ENCODE results near the gene TRPM4.
A peak's percentile ranks its signal among the peaks of the same experiment; 100 is the strongest.
"Not testable (repeated sequence)": the region's sequence is repeated elsewhere in the genome, so short reads cannot be mapped to it uniquely, and the experiment has no call there.

TRPM4 gene

GRCh38 chr19:49120325-49120683, 37.3 kb upstream of the TRPM4 start:
- no peak for TF ChIP-seq CTCF (conservative IDR thresholded peaks at IDR 0.05; ENCODE audit: control insufficient read depth, insufficient read depth, low read depth, low read length)
- DNase-seq (ENCODE audit: low read depth): no peak
- no peak overlapping the region for H3K4me3 ChIP-seq (ENCODE audit: control insufficient read depth, low read depth, low read length)

GRCh38 chr19:49120868-49121267, 36.7 kb upstream of the TRPM4 start:
- DNase-seq (ENCODE audit: low read depth): no peak
- TF ChIP-seq CTCF (conservative IDR thresholded peaks at IDR 0.05; ENCODE audit: control insufficient read depth, insufficient read depth, low read depth, low read length): no peak
- no peak overlapping the region for H3K4me3 ChIP-seq (ENCODE audit: control insufficient read depth, low read depth, low read length)

GRCh38 chr19:49121841-49122240, 35.8 kb upstream of the TRPM4 start:
- DNase-seq (ENCODE audit: low read depth): peak; percentile 33

GRCh38 chr19:49123285-49123684, 34.3 kb upstream of the TRPM4 start:
- not testable (repeated sequence) for H3K4me3 ChIP-seq (ENCODE audit: control insufficient read depth, low read depth, low read length); DNase-seq (ENCODE audit: low read depth)

More at GRCh38 chr19:49121841-49122240, 35.8 kb upstream of the TRPM4 start:
- not testable (repeated sequence) for H3K4me3 ChIP-seq (ENCODE audit: control insufficient read depth, low read depth, low read length)

- TF ChIP-seq CTCF (conservative IDR thresholded peaks at IDR 0.05; ENCODE audit: control insufficient read depth, insufficient read depth, low read depth, low read length): no peak
- no peak for DNase-seq (ENCODE audit: low read depth)
- H3K4me3 ChIP-seq (ENCODE audit: control insufficient read depth, low read depth, low read length): no peak overlapping the region
Measured at GRCh38 chr19:49125025-49125731, 32.4 kb upstream of the TRPM4 start.

GRCh38 chr19:49126575-49126974, 31.0 kb upstream of the TRPM4 start:
- no peak for DNase-seq (ENCODE audit: low read depth)

GRCh38 chr19:49127225-49127624, 30.4 kb upstream of the TRPM4 start:
- DNase-seq (ENCODE audit: low read depth); H3K4me3 ChIP-seq (ENCODE audit: control insufficient read depth, low read depth, low read length): not testable (repeated sequence)

More at GRCh38 chr19:49126575-49126974, 31.0 kb upstream of the TRPM4 start:
- no peak overlapping the region for H3K4me3 ChIP-seq (ENCODE audit: control insufficient read depth, low read depth, low read length)
- no peak for TF ChIP-seq CTCF (conservative IDR thresholded peaks at IDR 0.05; ENCODE audit: control insufficient read depth, insufficient read depth, low read depth, low read length)

- H3K4me3 ChIP-seq (ENCODE audit: control insufficient read depth, low read depth, low read length): peak overlapping the region; percentile 51
- peak; percentile 94 for DNase-seq (ENCODE audit: low read depth)
- no peak for TF ChIP-seq CTCF (conservative IDR thresholded peaks at IDR 0.05; ENCODE audit: control insufficient read depth, insufficient read depth, low read depth, low read length)
Measured at GRCh38 chr19:49127674-49128544, 29.7 kb upstream of the TRPM4 start.
